Activated CD4-positive, alpha-beta memory T cell treated with anti-CD3 and anti-CD28 coated beads, Interleukin-2, amount 10 ng/mL, durations not matched to agents 7 days and 5 days (primary cell): Measurements from ENCODE around the gene MEX3A. TPM values are rescaled to one million over a fixed set of nuclear protein-coding genes. Genes with fewer than 3 reads are reported as not detected.
A peak's percentile ranks its signal among the peaks of the same experiment; 100 is the strongest.

Source experiments
- CTCF ChIA-PET: fragments of 350-600 bp; sonication (Branson Sonifier 250); formaldehyde crosslinking; loops from one replicate; lab custom pipeline; 2021; ENCODE audit warnings: antibody characterized with exemption, inconsistent platforms; lab: Charles Lee
- POLR2A ChIA-PET: fragments of 350-600 bp; sonication (Branson Sonifier 250); formaldehyde crosslinking; loops from one replicate; lab custom pipeline; 2021; ENCODE audit warnings: antibody characterized with exemption; lab: Charles Lee
- DNase-seq: peaks from one replicate; pipeline ENCODE4 v3.0.0-alpha.2; 2020
- H3K27ac Mint-ChIP-seq: one replicate; pipeline ENCODE4 v1.8.0; 2021; ENCODE audit warnings: mild to moderate bottlenecking, mixed read lengths
- H3K27me3 Mint-ChIP-seq: one replicate; pipeline ENCODE4 v1.8.0; 2021; ENCODE audit warnings: mixed read lengths
- H3K36me3 Mint-ChIP-seq: one replicate; pipeline ENCODE4 v1.8.0; 2021; ENCODE audit warnings: low read depth, mixed read lengths
- H3K4me1 Mint-ChIP-seq: one replicate; pipeline ENCODE4 v1.8.0; 2021; ENCODE audit warnings: mixed read lengths
- H3K4me3 Mint-ChIP-seq: one replicate; pipeline ENCODE4 v1.8.0; 2021; ENCODE audit warnings: mild to moderate bottlenecking, mixed read lengths
- H3K9me3 Mint-ChIP-seq: one replicate; pipeline ENCODE4 v1.8.0; 2021; ENCODE audit warnings: mixed read lengths
- total RNA-seq, 2 experiments: library from RNA; stranded (reverse); gene quantifications; one replicate each; pipeline ENCODE4 v1.2.3, GENCODE V29; 2021

The MEX3A gene
- total RNA-seq, 2 experiments from 2014 or later = 0.05 TPM; not detected in 1

DNA sequence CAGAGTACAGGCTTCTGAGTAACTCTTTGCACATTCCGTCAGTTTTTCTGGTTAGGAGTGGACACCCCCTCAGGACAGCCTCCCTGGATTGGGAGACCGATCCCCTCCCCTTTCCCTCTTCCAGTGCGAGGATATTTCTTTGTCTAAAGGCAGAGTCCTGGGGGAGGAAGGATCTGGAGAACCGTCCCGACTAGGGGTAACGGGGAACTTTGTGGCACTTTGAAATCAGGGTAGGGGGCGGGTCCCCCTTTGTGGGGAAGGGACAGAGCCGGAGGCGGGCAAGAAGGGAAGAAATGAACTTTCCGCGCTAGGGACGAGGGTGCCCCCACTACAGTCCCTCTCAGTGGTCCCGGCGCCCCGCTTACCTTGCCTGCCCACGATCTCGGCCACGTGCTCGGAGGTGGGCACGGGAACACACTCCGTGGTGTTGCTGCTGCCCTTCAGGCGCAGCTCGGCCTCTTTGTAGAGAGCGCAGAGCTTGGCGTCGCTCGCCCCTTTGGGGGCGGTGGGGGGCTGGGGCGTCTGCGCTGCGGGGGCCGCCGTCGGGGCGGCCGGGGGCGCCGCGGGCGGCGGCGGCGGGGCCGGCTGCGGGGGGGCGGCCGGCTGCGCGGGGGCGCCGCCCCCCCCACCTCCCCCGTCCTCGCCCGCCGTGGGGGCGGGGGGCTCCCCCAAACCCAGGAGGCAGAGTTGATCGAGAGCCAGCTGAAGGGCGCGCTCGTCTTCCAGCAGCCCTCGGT is 917 bp downstream of the MEX3A start:
- H3K9me3 Mint-ChIP-seq = no peaks in the 10 kb centered on the region
- CTCF ChIA-PET = interaction anchor here (1.9 kb wide), 1 partner anchor 15 kb away, joined by 4 read pairs; no protein-coding TSS in a partner anchor

GRCh38 chr1:156080863-156081179 is 1.4 kb downstream of the MEX3A start:
- DNase-seq = no peak
- ChIA-PET CTCF (no interaction called here), POLR2A (no interaction called here)
- no peaks in the 10 kb centered on the region for H3K9me3 Mint-ChIP-seq
- no peak overlapping the region for H3K27ac Mint-ChIP-seq
- no peaks in the 10 kb centered on the region for H3K36me3 Mint-ChIP-seq
- no peak overlapping the region for H3K4me3 Mint-ChIP-seq
- peaks cover 8% of the 10 kb centered on the region for H3K4me1 Mint-ChIP-seq
- H3K27me3 Mint-ChIP-seq = peaks cover 54% of the 10 kb centered on the region

More for the DNA sequence above, 917 bp downstream of the MEX3A start:
- POLR2A ChIA-PET = no interaction called here
- H3K27me3 Mint-ChIP-seq = peaks cover 58% of the 10 kb centered on the region
- no peak for DNase-seq
- no peak overlapping the region for H3K27ac Mint-ChIP-seq
- peak overlapping the region; percentile 52 for H3K4me3 Mint-ChIP-seq
- no peaks in the 10 kb centered on the region for H3K36me3 Mint-ChIP-seq
- peaks cover 8% of the 10 kb centered on the region for H3K4me1 Mint-ChIP-seq

- Mint-ChIP-seq H3K4me1 (peaks cover 10% of the 10 kb centered on the region), H3K4me3 (no peak overlapping the region), H3K9me3 (no peaks in the 10 kb centered on the region), H3K27ac (no peak overlapping the region), H3K27me3 (peaks cover 54% of the 10 kb centered on the region), H3K36me3 (no peaks in the 10 kb centered on the region)
- ChIA-PET CTCF (no interaction called here), POLR2A (no interaction called here)
- no peak for DNase-seq
These were observed 1.9 kb downstream of the MEX3A start for GRCh38 chr1:156080241-156080862.

- POLR2A ChIA-PET = no interaction called here
- CTCF ChIA-PET = no interaction called here
These were observed 2.5 kb downstream of the MEX3A start for GRCh38 chr1:156079762-156080161.

GRCh38 chr1:156078728-156079127 is 3.5 kb downstream of the MEX3A start:
- Mint-ChIP-seq H3K36me3 (no peaks in the 10 kb centered on the region), H3K27ac (no peak overlapping the region), H3K9me3 (no peaks in the 10 kb centered on the region), H3K4me3 (no peak overlapping the region), H3K27me3 (peaks cover 47% of the 10 kb centered on the region), H3K4me1 (peaks cover 10% of the 10 kb centered on the region)
- no peak for DNase-seq
- CTCF ChIA-PET = no interaction called here
- POLR2A ChIA-PET = no interaction called here

More at GRCh38 chr1:156079762-156080161, 2.5 kb downstream of the MEX3A start:
- Mint-ChIP-seq H3K27ac (no peak overlapping the region), H3K27me3 (peaks cover 52% of the 10 kb centered on the region), H3K36me3 (no peaks in the 10 kb centered on the region), H3K4me1 (peaks cover 10% of the 10 kb centered on the region), H3K4me3 (no peak overlapping the region), H3K9me3 (no peaks in the 10 kb centered on the region)
- no peak for DNase-seq

GRCh38 chr1:156077430-156077760 is 4.9 kb downstream of the MEX3A start:
- peaks cover 38% of the 10 kb centered on the region for H3K27me3 Mint-ChIP-seq
- no peaks in the 10 kb centered on the region for H3K9me3 Mint-ChIP-seq
- H3K27ac Mint-ChIP-seq = no peak overlapping the region
- DNase-seq = no peak
- no peak overlapping the region for H3K4me3 Mint-ChIP-seq
- POLR2A ChIA-PET = no interaction called here
- CTCF ChIA-PET = no interaction called here
- no peaks in the 10 kb centered on the region for H3K36me3 Mint-ChIP-seq
- peaks cover 7% of the 10 kb centered on the region for H3K4me1 Mint-ChIP-seq

- H3K4me1 Mint-ChIP-seq = peaks cover 6% of the 10 kb centered on the region
- no peak overlapping the region for H3K4me3 Mint-ChIP-seq
- peaks cover 37% of the 10 kb centered on the region for H3K27me3 Mint-ChIP-seq
- no peak for DNase-seq
- no peak overlapping the region for H3K27ac Mint-ChIP-seq
- POLR2A ChIA-PET = no interaction called here
- no peaks in the 10 kb centered on the region for H3K9me3 Mint-ChIP-seq
- no peaks in the 10 kb centered on the region for H3K36me3 Mint-ChIP-seq
- CTCF ChIA-PET = no interaction called here
These were observed 5.4 kb downstream of the MEX3A start for GRCh38 chr1:156076609-156077429.

DNA sequence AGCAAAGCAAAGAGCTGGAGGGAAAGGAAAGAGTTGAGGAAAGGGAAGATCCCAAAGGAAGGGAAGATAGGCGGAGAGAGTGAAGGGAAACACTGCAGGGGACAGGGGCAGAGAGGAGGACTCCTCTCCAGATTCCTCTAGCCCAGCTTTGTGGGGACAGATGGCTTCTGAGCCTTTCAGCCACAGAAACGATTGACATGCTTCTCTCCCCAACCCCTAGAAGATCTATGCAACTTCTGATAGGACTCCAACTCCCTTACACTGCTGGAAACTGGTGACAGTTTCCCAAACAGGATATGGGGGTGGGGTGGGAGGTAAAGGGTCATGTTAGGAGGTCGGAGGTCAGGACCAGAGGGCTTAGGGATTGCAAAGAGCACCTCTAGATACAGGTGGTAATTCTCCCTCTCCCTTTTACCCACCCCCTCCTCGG is 6.5 kb downstream of the MEX3A start:
- CTCF ChIA-PET = interaction anchor here (1.4 kb wide), 1 partner anchor 9 kb away, joined by 5 read pairs; no protein-coding TSS in a partner anchor
- H3K9me3 Mint-ChIP-seq = no peaks in the 10 kb centered on the region
- POLR2A ChIA-PET = no interaction called here
- no peak overlapping the region for H3K4me3 Mint-ChIP-seq
- no peak for DNase-seq
- H3K27me3 Mint-ChIP-seq = peaks cover 32% of the 10 kb centered on the region
- H3K4me1 Mint-ChIP-seq = peaks cover 2% of the 10 kb centered on the region
- H3K36me3 Mint-ChIP-seq = no peaks in the 10 kb centered on the region
- no peak overlapping the region for H3K27ac Mint-ChIP-seq

GRCh38 chr1:156075162-156075561 is 7.1 kb downstream of the MEX3A start:
- CTCF ChIA-PET = interaction anchor here (1.4 kb wide), 1 partner anchor 9 kb away, joined by 5 read pairs; no protein-coding TSS in a partner anchor
- no peaks in the 10 kb centered on the region for H3K9me3 Mint-ChIP-seq
- DNase-seq = no peak
- H3K27me3 Mint-ChIP-seq = peaks cover 31% of the 10 kb centered on the region
- no peak overlapping the region for H3K4me3 Mint-ChIP-seq
- POLR2A ChIA-PET = no interaction called here
- no peaks in the 10 kb centered on the region for H3K36me3 Mint-ChIP-seq
- peaks cover 2% of the 10 kb centered on the region for H3K4me1 Mint-ChIP-seq
- H3K27ac Mint-ChIP-seq = no peak overlapping the region

- CTCF ChIA-PET = interaction anchor here (1.4 to 1.6 kb wide), 2 partner anchors 8 to 15 kb away, joined by 4 to 5 read pairs; no protein-coding TSS in a partner anchor
- H3K27me3 Mint-ChIP-seq = peaks cover 27% of the 10 kb centered on the region
These were observed 7.6 kb downstream of the MEX3A start for GRCh38 chr1:156074661-156075060.

DNA sequence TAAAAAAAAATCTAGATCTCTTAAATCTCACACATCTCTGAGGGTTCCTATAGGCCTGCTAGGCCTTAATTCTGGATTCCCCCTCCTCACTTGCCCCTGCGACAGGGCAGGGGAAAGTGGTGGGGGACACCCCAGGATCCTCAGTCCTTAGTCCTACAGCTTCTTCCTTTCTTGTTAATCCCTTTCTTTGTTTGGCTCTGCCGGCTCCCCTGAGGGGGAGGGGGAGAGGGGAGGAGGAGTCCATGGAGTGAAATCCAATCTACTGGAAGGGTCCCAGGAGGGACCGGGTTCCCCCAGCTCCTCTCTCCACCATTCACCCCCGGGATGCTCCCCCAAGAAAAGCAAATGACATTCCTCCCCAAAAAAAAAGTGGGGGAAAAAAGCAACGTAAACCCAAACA is 8.5 kb downstream of the MEX3A start:
- Mint-ChIP-seq H3K9me3 (no peaks in the 10 kb centered on the region), H3K36me3 (no peaks in the 10 kb centered on the region), H3K4me1 (peaks cover 2% of the 10 kb centered on the region), H3K4me3 (no peak overlapping the region), H3K27ac (no peak overlapping the region), H3K27me3 (peaks cover 21% of the 10 kb centered on the region)
- CTCF ChIA-PET = interaction anchor here (0.9 to 1.6 kb wide), 3 partner anchors 10 to 56 kb away, joined by 3 to 4 read pairs (median 3); no protein-coding TSS in a partner anchor
- DNase-seq = no peak
- POLR2A ChIA-PET = interaction anchor here (1.4 kb wide), 1 partner anchor 95 kb away, joined by 3 read pairs; the partner anchor contains the start of gene ARHGEF2

More at GRCh38 chr1:156074661-156075060, 7.6 kb downstream of the MEX3A start:
- no peaks in the 10 kb centered on the region for H3K36me3 Mint-ChIP-seq
- no peak overlapping the region for H3K4me3 Mint-ChIP-seq
- peaks cover 2% of the 10 kb centered on the region for H3K4me1 Mint-ChIP-seq
- no peak overlapping the region for H3K27ac Mint-ChIP-seq
- DNase-seq = no peak
- no peaks in the 10 kb centered on the region for H3K9me3 Mint-ChIP-seq
- POLR2A ChIA-PET = no interaction called here

DNA sequence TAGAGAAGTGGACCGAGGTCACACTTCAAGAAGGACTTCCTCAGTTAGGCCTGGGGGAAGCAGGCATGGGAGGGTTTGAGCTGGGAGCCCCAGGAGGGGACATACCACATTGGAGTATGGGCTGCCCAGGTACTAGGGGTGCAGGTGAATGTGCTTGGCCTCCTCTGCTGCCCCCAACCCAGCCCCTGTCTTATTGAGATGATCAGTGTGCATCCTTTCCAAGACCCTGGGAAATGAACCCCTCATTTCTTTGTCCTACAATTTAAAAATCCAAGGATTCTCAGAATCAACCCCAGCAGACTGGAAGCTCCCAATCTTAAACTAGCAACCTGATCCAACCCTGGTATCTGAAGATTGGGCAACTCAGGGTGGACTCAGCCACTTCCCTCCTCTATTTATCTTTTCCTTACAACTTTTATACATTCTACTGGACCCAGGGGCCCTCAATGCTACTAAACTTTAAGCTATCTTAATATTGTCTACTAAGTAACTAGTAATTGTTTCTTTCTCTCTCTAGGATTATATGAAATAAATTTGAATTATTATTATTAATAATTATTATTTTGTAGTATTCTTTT is 9.1 kb downstream of the MEX3A start:
- no peaks in the 10 kb centered on the region for H3K9me3 Mint-ChIP-seq
- no peak overlapping the region for H3K4me3 Mint-ChIP-seq
- no peaks in the 10 kb centered on the region for H3K36me3 Mint-ChIP-seq
- peaks cover 16% of the 10 kb centered on the region for H3K27me3 Mint-ChIP-seq
- no peak for DNase-seq
- POLR2A ChIA-PET = interaction anchor here (0.5 to 1.4 kb wide), 2 partner anchors 95 to 296 kb away, joined by 3 to 4 read pairs; partner anchors contain the start of gene ARHGEF2
- H3K4me1 Mint-ChIP-seq = peaks cover 2% of the 10 kb centered on the region
- no peak overlapping the region for H3K27ac Mint-ChIP-seq
- CTCF ChIA-PET = interaction anchor here (0.9 to 1.6 kb wide), 4 partner anchors 10 to 56 kb away, joined by 3 to 4 read pairs (median 3); no protein-coding TSS in a partner anchor
